HT-29 (cell line): Measurements from ENCODE around the gene GPATCH8. TPM values are rescaled to one million over a fixed set of nuclear protein-coding genes. Genes with fewer than 3 reads are reported as not detected.
"Not testable (repeated sequence)": the region's sequence is repeated elsewhere in the genome, so short reads cannot be mapped to it uniquely, and the experiment has no call there.

Experiments
- DNase-seq: peaks from one replicate; pipeline ENCODE4 v3.0.0-alpha.2; 2015; ENCODE audit warnings: low spot score
- total RNA-seq: library from RNA; depleted of rRNA; stranded (reverse); fragments of >200 nt; shearing (Covaris generic); gene quantifications from 2 replicates; pipeline ENCODE4 v1.2.3, GENCODE V29; 2014

Gene GPATCH8
- total RNA-seq, 1 experiment from 2014 or later = 13.9 TPM

- DNase-seq = no peak
These were observed 105.4 kb downstream of the GPATCH8 start for GRCh38 chr17:44397479-44398440.

GRCh38 chr17:44396946-44397345 lies 106.3 kb downstream of the GPATCH8 start:
- no peak for DNase-seq

GRCh38 chr17:44394833-44395232 lies 108.4 kb downstream of the GPATCH8 start:
- DNase-seq = no peak

- not testable (repeated sequence) for DNase-seq
These were observed 109.1 kb downstream of the GPATCH8 start for GRCh38 chr17:44394112-44394511.

GRCh38 chr17:44390250-44390870 lies 112.8 kb downstream of the GPATCH8 start:
- no peak for DNase-seq

- DNase-seq = no peak
These were observed 113.4 kb downstream of the GPATCH8 start for GRCh38 chr17:44389723-44390202.

- no peak for DNase-seq
These were observed 113.9 kb downstream of the GPATCH8 start, which contains the start of gene ITGA2B for GRCh38 chr17:44389281-44389680. TSS of gene ITGA2B (minus strand) at chr17:44389649. CDS start at chr17:44389473, 176 bp downstream.

GRCh38 chr17:44387804-44388203 lies 115.4 kb downstream of the GPATCH8 start:
- DNase-seq = no peak

- DNase-seq = no peak
These were observed 117.1 kb downstream of the GPATCH8 start for GRCh38 chr17:44386182-44386525.

GRCh38 chr17:44385287-44386181 lies 117.7 kb downstream of the GPATCH8 start:
- DNase-seq = no peak

- DNase-seq = no peak
These were observed 118.4 kb downstream of the GPATCH8 start for GRCh38 chr17:44384823-44385286.

GRCh38 chr17:44384281-44384822 lies 118.9 kb downstream of the GPATCH8 start:
- no peak for DNase-seq

- no peak for DNase-seq
These were observed 119.3 kb downstream of the GPATCH8 start for GRCh38 chr17:44383861-44384260.

- no peak for DNase-seq
These were observed 119.8 kb downstream of the GPATCH8 start for GRCh38 chr17:44383363-44383762.

GRCh38 chr17:44382917-44383316 lies 120.3 kb downstream of the GPATCH8 start:
- DNase-seq = no peak

GRCh38 chr17:44381810-44382305 lies 121.3 kb downstream of the GPATCH8 start:
- DNase-seq = no peak

GRCh38 chr17:44380767-44381166 lies 122.4 kb downstream of the GPATCH8 start:
- no peak for DNase-seq

- DNase-seq = no peak
These were observed 123.3 kb downstream of the GPATCH8 start for GRCh38 chr17:44379887-44380286.

- no peak for DNase-seq
These were observed 125.0 kb downstream of the GPATCH8 start for GRCh38 chr17:44378171-44378705.

- no peak for DNase-seq
These were observed 126.4 kb downstream of the GPATCH8 start for GRCh38 chr17:44376779-44377178.

- no peak for DNase-seq
These were observed 127.1 kb downstream of the GPATCH8 start for GRCh38 chr17:44376124-44376523.
